Stimulated activated CD8-positive, alpha-beta memory T cell treated with anti-CD3 and anti-CD28 coated beads, Interleukin-4, amount 100 ng/mL, for 1 hour (primary cell): ENCODE data around the gene CIAO3.
A peak's percentile ranks its signal among the peaks of the same experiment; 100 is the strongest.

Experiments used
- DNase-seq, 2 donors: peaks; one replicate each; pipeline ENCODE4 v3.0.0-alpha.2; 2020; ENCODE audit warnings: low read depth in 2 of 2, low spot score in 1 of 2

Gene CIAO3

DNA sequence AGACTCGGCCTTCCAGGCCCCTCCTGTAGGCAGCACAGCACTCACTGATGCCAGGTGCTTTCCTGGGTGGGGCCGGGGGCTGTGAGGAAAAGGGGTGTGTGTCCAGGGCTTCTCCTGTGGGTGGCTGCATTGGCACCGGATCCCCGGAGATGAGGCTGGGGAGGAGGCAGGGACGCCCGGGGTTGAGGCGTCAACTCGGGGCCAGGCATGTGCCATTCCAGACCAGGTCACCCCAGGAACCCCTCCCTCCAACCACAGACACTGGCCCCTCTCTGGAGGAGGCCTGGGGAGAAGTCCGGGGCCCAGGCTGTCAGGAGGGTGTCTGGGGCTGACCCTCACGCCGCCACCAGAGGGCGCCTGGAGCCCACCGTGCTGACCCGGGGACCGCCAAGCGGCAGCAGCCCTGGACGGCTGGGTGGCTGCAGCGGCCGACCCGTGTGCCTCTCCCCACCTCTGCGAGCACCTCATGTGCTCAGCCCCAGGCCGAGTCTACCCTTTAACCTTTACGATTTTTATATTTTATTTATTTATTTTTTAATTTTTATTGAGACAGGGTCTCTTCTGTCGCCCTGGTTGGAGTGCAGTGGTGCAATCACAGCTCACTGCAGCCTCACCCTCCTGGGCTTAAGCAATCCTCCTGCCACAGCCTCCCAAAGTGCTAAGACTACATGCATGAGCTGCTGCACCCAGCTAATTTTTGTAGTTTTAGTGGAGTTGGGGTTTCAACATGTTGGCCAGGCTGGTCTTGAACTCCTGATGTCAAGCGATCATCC is 29.1 kb downstream of the CIAO3 start:
- DNase-seq = peak; percentile 58 to 63

DNA sequence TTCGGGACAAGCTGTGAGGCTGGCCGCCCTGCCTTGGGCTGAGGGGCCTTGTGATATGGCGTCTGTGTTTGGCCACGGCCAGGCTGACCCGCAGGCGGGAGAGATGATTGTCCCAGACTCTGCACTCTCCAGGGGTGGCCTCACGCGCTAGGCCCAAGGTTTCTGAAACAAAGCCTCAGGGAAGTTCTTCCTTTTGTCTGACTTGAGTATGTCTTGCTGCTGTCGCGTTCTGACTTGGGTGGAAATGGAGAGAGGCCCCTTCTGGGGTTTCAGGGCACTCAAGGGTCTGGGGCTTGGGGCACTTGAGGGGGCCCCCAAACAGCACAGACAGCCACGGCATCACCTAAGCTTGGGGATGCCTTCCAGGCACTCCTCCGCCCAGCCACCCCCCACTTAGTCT is 29.7 kb downstream of the CIAO3 start:
- no peak for DNase-seq

DNA sequence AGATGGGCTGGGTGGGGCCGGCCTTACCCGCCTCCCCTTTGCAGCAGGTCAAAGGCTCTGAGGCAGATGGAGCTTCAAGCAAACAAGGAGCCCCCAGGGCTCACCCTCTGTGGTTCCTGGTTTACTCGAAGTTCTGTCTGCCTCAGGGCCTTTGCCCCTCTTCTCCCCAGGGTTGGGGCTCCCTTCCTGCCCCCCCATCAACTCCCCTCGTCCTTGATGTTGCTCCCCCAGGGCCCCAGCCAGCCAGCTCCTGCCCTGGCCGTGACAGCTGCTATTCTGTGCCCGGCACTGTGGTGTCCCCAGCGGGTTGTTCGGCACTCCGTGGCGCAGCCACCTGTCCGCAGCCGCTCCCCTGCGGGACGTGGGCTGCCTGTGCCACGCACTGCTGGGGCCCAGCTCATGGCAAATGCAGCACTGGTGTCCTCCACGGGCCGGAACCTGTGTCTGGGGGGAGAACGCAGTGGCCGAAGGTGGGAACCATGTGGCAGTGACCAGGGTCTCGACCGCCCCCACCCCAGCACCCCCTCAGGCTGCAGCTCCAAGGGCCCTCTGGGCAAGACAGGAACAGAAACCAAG is 30.2 kb downstream of the CIAO3 start:
- DNase-seq = no peak

DNA sequence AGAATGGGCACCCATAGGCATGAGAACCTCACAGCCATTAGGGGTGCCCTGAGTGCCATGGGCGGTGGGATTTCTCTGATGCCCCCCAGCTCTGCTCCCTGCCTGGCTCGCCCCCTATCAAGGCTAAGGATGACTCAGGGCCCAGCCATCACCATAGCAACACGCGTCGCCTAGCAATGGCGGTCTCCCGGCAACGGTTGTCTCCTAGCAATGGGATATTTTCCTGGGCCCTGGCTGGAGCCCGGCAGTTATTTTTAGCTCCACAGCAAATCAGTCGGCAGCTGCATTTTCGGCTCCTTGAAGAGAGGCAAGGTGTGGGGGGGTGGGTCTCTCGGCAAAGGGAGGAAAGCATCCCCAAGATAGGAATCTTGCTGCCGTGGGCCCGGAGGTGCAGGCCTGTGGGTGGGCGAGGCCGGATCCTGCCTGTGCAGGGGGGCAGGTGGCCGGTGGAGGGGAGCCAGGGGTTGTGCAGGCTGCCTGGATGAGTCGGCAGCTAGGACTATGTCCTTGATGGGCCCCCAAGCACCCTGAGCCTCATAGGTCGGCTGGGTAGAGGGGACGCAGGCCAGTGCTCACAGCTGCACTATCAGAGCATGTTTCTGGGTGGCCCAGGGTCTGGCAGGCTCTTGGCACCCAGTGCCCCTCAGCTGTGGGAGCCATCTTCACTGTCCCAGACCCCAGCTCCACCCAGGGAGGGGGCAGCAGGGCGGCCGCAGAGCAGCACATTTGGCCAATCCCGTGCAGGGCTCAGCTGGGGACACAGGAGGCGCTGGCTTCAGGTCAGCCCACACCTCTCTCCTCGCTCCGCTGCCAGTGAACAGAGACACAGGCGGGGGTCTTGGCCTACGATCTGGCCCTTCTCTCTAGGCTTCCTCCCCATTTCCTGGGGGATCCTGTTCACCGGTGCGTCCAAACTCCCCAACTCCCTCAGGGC is 31.0 kb downstream of the CIAO3 start:
- no peak for DNase-seq

DNA sequence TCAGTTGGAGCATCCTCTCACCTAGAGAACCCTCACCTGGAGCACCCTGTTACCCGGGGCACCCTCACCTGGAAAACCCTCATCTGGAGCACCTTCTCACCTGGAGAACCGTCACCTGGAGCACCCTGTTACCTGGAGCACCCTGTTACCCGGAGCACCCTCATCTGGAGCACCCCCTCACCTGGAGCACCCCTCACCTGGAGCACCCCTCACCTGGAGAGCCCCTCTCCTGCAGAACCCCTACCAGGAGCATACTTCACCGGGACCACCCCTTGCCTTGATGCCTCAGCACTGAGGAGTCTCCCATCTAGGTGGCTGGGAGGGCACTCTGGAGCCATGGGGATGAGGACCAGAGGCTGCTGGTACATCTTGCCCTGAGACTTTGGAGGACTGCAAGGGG is 31.8 kb downstream of the CIAO3 start:
- no peak for DNase-seq

DNA sequence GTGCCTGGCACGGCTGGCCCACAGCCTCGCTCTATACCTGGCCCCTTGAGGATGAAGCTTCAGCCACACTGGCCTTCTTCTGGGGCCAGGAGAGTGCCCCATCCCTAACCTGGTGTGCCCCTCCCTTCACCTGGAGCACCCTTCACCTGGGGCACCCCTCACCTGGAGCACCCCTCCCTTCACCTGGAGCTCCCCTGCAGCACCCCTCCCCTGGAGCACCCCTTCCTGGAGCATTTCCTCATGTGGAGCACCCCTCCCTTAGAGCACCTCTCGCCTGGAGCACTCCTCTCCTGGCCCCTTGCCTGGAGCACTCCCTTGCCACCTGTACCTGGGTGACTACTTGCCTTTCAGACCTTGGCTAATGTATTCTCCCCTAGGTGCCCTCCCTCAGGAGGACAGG is 32.8 kb downstream of the CIAO3 start:
- no peak for DNase-seq

DNA sequence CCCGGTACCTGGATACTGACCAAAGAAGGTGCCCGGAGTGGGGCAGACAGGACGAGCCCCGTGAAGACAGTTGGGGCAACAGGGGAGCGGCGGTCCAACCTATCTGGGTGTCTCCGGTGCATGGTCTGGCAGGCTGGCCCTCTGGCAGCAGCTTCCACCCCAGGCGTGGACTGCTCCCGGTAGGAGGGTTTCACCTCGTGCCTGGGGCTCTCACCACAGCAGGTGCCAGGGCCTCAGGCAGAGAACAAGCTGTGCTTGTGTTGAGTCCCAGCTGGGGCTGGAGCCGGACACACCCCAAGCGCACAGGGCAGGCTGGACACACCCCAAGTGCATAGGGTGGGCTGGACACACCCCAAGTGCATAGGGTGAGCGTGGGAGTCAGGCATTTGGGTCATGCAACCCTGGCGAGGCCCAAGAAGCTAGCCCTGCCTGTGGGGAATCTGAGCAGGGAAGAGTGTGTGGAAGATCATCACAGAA is 33.7 kb downstream of the CIAO3 start:
- no peak for DNase-seq

DNA sequence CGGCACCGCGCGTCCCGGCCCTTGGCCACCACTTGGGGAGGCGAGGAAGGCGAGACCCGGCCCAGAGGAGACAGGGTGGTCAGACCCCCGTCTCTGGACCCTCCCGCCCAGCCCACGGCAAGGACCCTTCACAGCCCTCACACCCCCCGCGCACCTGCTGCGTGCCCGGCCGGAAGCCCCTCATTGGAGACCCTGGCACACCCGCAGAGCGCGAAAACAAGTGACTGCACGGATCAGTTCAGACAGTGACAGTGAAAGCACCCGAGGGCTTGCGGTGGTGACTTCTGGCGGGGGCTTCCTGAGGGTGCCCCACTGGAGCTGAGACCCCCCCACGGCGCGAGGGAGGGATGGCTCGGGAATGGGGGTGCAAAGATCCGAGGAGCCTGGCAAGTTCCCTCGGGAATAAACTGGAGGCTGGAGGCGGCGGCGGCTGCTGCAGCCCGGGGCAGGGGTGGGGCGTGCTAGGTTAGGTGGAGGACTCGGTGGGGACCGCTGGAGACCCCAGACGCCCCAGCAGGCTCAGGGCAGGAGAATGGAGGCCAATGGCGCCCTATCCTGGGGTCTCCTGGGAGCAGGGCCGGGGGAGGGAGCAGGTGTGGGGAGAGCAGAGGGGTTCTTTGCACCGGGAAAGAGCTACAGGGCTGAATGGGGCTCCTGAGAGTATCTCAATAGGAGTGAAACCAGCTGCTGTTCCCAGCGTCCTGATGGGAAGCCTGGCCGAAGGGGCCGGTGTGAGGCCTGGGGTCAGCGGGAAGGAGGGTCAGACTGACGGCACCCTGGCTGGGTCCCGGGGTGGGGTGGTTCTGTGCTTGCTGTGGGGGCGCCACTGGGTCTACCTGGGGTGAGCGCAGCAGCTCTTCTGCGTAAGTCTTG is 34.4 kb downstream of the CIAO3 start:
- DNase-seq = no peak

DNA sequence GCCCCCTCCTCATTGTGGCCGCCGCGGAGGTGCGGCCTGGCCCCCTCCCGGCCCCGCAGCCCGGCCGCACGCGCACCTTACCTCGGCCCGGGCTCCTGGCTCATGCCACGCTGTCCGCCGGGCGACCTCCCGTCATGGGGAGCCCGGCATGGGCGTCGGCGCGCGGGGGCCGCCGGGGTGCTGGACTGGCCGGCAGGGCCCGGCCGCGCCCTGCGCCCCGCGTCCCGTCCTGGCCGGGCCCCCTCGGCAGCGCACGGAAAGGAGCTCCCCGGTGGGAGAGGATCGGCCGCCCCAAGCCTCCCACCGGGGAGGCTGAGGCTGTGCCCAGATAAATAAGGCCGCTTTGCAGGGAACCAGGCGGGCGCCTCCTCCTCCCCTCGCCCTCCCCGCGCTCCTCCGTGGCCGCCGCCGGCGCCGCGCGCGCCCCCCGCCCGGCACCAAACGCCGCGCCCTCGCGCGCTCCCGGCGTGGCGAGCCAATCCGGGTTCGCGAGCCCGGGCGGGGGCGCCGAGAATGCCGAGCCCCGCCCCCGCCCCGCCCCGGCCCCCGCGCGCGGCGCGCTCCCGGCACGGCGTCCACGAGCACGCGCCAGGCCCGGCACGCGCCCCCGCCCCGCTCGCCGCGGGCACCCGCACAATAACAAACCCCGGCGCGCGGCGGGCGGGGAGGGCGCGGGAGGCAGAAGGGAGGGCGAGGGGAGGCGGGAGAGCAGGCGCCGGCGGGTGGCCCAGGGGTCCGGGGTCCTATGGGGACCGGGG is 35.2 kb downstream of the CIAO3 start, which contains the start of gene FBXL16:
FBXL16 (minus strand) TSS at position 371 of the 758 bp plus-strand sequence. CDS start 8,396 bp downstream, outside the sequence.
- no peak for DNase-seq

DNA sequence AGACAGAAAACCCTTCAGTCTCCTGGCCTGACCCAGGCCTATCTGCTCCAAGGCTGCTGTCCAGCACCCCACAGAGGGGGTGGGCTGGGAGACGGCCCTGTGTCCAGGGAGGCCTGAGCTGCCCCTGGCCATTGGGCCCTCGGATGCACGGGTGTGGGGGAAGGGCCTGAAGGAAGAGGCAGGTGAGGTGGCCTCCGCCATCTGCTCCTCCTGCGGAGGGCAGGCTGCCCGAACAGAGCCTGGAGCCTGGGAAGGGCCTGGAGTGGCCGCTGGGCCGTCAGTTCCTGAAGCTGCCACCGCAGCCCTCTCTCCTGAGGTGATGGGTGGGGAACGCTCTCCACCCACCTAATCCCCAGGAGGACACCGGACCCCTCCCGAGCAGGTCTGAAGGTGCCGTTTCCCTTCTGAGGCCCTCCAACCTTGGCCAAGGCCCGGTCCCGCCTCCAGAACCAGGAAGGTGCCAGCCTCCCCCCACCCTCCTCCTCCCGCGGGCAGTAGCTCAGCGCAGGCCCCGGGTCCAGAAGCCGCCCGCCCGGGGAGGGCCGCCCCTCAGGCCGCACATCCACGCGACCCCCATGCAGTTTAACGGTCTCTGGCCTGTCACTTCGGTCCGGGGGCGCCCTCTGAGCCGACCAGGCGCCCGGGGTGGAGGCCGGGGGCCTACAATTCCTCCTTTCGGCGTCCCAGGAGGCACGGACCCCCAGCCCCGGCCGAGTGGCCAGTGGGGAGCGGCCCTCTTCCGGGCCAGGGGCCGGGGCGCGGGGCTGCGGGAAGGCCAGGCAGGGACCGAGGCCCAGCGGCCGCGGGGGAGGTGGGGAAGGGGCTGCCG is 36.0 kb downstream of the CIAO3 start:
- no peak for DNase-seq

DNA sequence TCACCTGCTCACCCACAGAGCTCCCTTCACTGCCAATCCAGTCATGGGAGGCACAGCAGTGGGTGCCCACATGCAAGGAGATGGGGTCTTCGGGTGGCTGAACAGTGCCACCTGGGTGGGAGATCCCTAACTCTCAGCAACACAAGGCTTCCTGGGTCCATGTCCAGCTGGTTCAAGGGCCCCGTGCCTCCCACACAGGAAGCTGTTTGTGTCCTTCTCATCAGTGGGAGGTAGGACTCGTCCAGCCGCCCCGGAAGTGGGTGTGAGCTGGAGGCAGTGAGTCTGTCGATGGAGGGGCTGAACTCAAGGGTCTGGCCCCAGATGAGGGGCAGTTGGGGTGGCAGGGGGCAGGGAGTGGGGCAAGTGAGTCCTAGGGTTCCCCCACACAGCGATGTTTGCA is 36.8 kb downstream of the CIAO3 start:
- DNase-seq = no peak

DNA sequence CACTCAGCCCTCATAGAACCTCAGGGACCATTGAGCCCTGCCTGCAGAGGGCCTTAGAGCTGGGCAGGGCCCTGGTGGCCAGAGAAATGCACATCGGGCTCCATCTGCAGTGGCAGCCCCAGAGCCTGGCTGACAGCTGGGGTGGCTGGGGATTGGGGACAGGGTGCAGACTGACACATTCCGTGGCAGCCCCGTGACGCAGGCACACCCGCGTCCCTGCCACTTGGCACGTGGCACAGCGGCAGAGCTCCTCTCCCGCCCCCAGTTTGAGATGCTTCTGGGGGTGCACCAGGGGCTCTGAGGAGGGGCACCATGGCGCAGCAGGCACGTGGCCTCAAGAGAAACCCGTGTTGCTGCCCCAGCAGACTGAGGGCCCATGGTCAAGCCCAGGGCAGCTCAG is 37.4 kb downstream of the CIAO3 start:
- no peak for DNase-seq

DNA sequence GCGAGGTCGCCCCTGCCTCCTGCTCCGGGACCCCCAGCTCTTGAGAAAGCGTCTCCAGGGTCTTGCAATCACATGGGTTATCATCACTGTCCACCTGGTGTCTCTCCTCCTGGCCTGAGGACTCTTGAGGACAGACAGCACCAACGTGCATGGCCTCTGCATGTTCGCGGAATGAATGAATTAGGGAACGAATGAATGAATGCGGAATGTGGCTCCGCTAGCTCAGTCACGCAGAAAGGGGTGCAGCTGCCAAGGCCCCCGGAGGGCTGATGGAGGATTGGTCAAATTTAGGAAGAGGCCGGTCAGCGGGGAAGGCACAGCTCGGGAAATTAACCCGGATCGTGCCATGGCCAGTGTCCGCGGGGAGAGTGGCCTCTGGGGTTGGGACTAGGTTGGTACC is 38.5 kb downstream of the CIAO3 start:
- DNase-seq = no peak

DNA sequence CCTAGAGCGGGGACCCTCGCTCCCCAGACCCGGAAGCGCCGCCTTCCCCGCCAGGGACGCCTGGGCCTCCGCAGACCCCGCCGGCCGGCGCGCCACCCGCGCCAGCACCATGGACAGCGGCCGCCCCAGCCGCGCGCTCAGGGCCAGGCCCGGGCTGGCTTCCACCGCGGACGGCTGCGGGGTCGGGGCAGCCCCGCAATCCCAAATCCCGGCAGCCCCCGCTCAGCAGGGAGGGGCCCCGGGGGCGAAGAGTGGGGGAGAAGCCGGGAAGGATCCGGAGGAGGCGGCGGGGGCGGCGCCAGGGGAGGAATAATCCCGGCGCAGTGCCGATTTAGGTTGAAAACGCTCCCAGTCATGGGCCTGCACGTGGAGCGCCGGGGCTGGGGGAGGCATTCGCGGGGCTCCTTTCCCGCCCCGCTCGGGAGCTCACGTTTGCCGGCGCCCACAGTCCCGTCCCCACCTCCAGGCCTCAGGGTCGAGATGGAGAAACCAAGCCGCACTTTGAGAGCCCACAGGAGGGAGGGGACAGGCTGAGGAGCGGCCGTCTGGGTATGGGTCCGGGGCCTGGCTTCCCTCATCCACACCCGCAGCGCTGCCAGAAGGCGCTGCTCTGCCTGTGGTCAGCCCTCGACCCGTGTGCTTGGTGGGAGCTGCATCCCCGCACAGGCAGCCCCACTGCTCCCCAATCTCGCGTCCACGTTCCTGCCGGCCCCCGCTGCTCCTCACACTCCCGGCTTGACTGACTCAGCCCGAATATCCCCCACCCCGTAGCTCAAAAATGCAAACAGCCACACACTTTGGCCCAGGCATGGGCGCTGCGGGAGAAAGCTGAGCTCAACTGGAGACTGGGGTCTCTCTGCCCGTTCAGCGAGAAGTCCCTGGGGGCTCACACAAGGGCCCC is 39.9 kb downstream of the CIAO3 start:
- DNase-seq = no peak

DNA sequence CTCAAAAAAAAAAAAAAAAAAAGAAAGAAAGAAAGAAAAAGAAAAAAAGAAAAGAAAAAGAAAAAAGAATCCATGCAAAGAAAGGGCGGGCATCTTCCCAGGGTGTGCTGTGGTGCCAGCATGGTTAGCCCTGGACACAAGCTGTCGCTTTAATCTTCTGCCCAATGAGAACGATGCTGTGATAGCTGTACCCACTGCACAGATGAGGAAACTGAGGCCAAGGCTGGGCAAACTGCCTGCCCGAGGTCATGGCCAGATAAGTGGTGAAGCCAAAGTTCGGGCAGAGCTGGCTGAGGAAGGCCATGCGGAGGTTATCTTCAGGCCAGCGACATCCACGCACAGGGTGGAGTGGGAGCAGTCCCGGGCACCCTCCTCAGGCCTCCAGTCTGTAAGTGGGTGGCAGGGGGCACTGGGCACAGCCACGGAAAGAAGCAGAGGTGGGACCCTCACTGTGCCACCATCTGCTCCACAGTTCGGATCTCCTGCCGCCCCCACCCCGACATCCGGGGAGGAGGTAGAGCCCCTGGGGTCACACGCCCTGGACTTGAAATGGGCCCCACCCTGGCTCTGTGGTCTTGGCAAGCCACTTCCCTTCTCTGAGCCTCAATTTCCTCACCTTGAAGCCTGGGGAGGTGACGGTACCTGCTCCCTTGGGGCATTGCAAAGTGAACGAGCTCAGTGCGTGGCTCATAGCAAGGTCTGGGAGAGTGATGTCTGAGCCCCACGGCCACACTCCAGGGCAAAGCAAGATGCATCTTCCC is 41.7 kb downstream of the CIAO3 start:
- no peak for DNase-seq

DNA sequence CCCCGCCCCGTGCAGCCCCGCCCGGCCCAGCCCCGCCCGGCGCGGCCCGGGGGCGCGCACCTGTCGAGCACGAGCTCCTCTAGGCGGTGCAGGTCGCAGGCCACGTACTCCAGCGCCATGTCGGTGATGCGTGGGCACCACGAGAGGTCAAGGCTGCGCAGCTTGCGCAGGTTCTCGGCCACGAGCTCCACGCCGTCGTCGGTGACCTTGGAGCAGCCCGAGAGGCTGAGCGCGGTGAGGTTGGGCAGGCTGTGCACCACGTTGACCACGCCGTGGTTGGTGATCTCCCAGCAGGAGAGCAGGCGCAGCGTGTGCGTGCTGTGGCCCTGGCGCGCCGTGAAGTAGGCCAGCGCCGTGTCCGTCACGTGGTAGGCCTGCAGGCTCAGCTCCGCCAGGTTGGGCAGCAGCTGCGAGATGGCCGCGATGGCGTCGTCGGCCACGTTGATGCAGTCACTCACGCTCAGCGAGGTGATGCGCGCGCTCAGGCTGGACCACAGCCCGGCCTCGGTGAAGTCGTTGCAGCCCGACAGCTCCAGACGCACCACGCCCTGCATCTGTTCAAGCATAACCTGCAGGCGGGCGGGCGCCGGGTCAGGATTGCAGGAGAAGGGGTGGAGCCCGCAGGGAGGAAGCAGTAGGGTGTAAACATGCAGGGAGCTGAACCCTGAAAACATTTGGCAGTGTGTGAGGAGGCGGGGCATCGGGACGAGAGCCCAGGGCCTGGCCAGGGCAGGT is 45.3 kb downstream of the CIAO3 start:
- no peak for DNase-seq
